ENCODE measurements around the gene CFAP299.

- TF ChIP-seq, protein P1, sequence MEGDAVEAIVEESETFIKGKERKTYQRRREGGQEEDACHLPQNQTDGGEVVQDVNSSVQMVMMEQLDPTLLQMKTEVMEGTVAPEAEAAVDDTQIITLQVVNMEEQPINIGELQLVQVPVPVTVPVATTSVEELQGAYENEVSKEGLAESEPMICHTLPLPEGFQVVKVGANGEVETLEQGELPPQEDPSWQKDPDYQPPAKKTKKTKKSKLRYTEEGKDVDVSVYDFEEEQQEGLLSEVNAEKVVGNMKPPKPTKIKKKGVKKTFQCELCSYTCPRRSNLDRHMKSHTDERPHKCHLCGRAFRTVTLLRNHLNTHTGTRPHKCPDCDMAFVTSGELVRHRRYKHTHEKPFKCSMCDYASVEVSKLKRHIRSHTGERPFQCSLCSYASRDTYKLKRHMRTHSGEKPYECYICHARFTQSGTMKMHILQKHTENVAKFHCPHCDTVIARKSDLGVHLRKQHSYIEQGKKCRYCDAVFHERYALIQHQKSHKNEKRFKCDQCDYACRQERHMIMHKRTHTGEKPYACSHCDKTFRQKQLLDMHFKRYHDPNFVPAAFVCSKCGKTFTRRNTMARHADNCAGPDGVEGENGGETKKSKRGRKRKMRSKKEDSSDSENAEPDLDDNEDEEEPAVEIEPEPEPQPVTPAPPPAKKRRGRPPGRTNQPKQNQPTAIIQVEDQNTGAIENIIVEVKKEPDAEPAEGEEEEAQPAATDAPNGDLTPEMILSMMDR (conservative IDR thresholded peaks at IDR 0.05) = no peak
- TF ChIP-seq EZH2 (IDR thresholded peaks at IDR 0.05; ENCODE audit: low read depth) = no peak
These were observed 591.9 kb downstream of the CFAP299 start for GRCh38 chr4:80927420-80927819.
